ENCODE results near the gene TEAD3.
A peak's percentile ranks its signal among the peaks of the same experiment; 100 is the strongest.

The TEAD3 gene

DNA sequence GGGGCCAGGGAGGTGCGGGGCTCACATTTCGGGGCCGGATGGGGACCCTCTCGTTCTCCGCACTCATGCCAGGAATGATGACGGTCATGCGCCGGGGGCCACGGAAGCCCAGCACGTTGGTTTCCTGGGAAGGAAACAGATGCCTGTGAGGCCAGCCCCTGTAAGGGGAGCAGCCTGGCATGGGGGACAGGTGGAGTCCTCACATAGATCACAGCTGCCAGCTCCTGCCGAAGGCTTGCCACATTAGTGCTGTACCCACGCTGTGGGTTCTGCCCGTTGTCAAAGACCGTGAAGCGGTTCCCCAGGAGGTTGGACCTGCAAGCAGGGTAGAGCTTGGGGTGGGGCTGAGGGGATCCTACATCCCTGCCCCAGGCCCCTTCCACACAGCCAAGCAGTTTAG, 6.7 kb upstream of the TEAD3 start:
- TF ChIP-seq, protein P1, sequence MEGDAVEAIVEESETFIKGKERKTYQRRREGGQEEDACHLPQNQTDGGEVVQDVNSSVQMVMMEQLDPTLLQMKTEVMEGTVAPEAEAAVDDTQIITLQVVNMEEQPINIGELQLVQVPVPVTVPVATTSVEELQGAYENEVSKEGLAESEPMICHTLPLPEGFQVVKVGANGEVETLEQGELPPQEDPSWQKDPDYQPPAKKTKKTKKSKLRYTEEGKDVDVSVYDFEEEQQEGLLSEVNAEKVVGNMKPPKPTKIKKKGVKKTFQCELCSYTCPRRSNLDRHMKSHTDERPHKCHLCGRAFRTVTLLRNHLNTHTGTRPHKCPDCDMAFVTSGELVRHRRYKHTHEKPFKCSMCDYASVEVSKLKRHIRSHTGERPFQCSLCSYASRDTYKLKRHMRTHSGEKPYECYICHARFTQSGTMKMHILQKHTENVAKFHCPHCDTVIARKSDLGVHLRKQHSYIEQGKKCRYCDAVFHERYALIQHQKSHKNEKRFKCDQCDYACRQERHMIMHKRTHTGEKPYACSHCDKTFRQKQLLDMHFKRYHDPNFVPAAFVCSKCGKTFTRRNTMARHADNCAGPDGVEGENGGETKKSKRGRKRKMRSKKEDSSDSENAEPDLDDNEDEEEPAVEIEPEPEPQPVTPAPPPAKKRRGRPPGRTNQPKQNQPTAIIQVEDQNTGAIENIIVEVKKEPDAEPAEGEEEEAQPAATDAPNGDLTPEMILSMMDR (IDR thresholded peaks at IDR 0.05; ENCODE audit: borderline replicate concordance, insufficient read depth, low read depth, low read length): no peak
- no peak overlapping the region for H3K4me3 ChIP-seq (ENCODE audit: low read depth, low read length)

DNA sequence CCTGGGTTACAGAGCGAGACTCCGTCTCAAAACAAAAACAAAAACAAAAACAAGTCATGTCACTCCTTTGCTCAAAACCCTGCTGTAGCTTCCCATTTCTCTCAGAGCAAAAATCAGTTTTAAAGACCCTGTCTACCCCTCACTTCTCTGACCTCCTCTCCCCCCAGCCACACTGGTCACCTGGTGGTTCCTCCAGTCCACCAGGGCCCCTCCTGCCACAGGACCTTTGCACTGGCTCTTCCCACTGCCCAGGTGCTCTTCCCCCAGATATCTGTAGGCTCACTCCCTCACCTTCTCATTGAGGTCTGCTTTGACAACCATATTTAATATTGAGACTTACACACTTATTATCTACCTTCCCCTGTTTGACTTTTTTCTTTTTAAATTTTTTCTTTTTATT, 4.9 kb upstream of the TEAD3 start:
- TF ChIP-seq, protein P1 (IDR thresholded peaks at IDR 0.05; ENCODE audit: borderline replicate concordance, insufficient read depth, low read depth, low read length): no peak
- H3K4me3 ChIP-seq (ENCODE audit: low read depth, low read length): no peak overlapping the region

DNA sequence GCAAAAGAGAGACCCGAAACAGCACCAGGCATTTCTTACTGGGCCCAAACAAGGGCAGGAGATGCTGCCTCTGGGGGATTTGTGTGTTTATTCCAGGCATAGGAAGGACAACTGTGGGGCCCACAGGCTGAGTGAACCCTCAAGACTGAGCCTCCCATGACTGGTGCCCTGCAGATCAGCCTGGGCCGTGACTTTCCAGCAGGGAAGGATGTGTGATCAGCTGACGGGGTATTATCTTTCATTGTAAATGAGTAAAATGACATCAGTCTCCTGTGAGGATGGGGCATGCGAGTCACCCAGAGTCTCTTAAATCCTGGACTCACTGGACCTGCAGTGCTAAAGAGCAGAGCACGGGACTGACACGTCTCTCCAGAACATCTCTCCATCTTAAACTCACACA, 3.9 kb upstream of the TEAD3 start:
- TF ChIP-seq, protein P1 (IDR thresholded peaks at IDR 0.05; ENCODE audit: borderline replicate concordance, insufficient read depth, low read depth, low read length): no peak
- H3K4me3 ChIP-seq (ENCODE audit: low read depth, low read length): no peak overlapping the region

DNA sequence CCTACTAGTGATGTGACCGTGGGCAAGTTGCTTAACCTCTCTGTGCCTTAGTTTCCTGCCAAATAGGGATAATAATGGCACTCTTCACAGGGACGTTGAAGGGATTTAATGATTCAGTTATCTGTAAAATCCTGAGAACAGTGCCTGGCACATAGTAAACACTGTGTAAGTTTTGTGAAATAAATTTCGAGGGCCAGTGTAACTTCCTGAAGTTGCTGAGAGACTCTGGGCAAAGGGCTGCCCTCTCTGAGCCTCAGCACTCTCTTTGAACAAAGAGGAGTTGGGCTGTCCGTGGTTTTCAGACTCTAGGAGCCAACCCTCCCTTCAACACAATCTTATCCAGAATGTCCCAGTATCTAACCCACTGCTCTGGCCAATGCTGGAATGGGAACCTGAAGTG, 2.5 kb upstream of the TEAD3 start:
- no peak overlapping the region for H3K4me3 ChIP-seq (ENCODE audit: low read depth, low read length)
- TF ChIP-seq, protein P1 (IDR thresholded peaks at IDR 0.05; ENCODE audit: borderline replicate concordance, insufficient read depth, low read depth, low read length): no peak

DNA sequence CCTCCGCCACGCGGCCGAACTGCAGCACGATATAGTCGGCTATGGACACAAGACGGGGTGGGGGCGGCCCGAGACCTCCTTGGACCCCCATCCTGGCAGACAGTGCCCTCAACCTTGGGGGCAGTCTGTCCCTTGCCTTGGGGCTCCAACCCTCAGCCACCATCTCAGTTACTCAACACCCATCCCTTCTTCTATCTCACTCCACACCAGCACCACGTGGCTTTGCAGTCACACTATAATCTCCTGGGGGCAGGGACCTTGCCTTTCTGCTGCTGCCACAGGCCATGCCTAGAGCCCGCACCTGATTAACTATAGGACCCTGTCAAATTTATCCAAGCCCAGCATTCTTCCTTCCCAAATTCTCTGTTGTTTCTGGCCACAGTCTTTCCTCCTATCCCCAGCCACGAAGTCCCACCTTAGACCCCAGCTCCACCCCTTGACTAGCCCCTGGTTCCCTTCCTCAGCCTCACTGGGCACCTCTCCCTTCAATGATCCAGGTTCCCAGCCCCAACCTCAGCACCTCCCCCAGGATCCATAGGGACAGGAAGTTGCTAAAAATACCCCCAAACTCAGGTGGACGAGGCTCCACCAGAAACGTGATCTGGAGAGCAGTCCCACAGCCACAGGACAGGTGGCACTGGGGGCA, 1.7 kb upstream of the TEAD3 start:
- TF ChIP-seq, protein P1 (IDR thresholded peaks at IDR 0.05; ENCODE audit: borderline replicate concordance, insufficient read depth, low read depth, low read length): no peak
- no peak overlapping the region for H3K4me3 ChIP-seq (ENCODE audit: low read depth, low read length)

DNA sequence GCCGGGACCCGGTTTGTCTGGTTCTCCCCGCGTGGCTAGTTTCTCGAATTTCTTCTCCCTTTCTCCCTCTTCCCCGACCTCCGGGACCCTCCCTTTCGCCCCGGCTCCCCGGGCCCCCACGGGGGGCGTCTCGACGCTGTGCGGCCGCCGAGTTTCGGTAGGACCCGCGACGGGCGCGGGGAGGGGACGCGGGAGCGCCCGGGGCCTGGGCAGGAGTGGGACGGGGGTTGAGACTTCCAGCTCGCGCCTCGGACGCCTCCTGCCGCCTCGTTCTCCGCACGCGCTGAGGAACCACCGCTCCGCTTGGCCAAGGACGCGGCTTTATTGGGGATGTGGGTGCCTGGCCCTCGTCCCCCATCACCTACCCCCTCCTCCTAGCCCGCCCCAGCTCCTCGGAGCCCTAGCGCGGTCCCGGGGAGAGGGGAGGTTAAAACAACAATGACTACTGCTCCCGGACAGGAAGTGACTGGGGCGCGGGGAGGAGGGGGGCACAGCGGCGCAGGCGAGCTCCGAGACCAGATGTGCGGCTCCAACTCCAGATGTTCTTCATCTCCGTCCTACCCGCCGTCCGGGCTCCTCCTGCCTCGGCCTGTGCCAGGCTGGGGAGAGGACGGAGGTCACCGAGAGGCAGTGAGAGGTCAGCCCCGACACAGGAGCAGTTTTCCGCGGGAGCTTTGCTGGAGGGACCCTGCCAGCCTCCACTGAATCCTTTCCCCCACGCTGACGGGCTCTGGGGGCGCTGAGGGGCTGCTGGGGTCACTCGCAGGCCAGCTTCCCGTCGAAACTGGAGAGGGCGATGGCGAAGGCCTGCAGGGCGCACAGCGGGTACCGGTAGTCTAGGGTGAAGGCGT, 917 bp upstream of the TEAD3 start:
- peak overlapping the region; percentile 28 for H3K4me3 ChIP-seq (ENCODE audit: low read depth, low read length)
- TF ChIP-seq, protein P1 (IDR thresholded peaks at IDR 0.05; ENCODE audit: borderline replicate concordance, insufficient read depth, low read depth, low read length): no peak
